DMS 273 (cell line): ENCODE data around the gene RBMY1A1.
"Not testable (repeated sequence)": the region's sequence is repeated elsewhere in the genome, so short reads cannot be mapped to it uniquely, and the experiment has no call there.

ENCODE experiments used
- DNase-seq: peaks from one replicate; lab custom pipeline; 2025; ENCODE audit not compliant: unreplicated experiment; lab: John Stamatoyannopoulos, UW

Gene RBMY1A1

GRCh38 chrY:21534579-21534978, at the start of gene RBMY1A1:
Gene RBMY1A1, plus strand, starts transcription at chrY:21534879. Its CDS starts 2,013 bp downstream, at chrY:21536892.
- DNase-seq: not testable (repeated sequence)

- not testable (repeated sequence) for DNase-seq
Observed at GRCh38 chrY:21511038-21511437, 23.6 kb upstream of the RBMY1A1 start, which contains the start of gene RBMY1B. Gene RBMY1B, plus strand, starts transcription at chrY:21511338. Its CDS starts 2,013 bp downstream, at chrY:21513351.

GRCh38 chrY:21559316-21559984, 24.8 kb downstream of the RBMY1A1 start:
- DNase-seq: not testable (repeated sequence)

- no peak for DNase-seq
Observed at GRCh38 chrY:21585449-21585848, 50.8 kb downstream of the RBMY1A1 start.

- DNase-seq: not testable (repeated sequence)
Observed at GRCh38 chrY:21586454-21586853, 51.8 kb downstream of the RBMY1A1 start.

GRCh38 chrY:21592059-21592458, 57.4 kb downstream of the RBMY1A1 start:
- no peak for DNase-seq

- DNase-seq: not testable (repeated sequence)
Observed at GRCh38 chrY:21596287-21596686, 61.6 kb downstream of the RBMY1A1 start.
